ENCODE data around the gene GLCE. TPM values are rescaled to one million over a fixed set of nuclear protein-coding genes. Genes with fewer than 3 reads are reported as not detected.

GLCE gene
- total RNA-seq, 1 experiment from 2014 or later = 6.4 TPM

GRCh38 chr15:69280783-69281182, 120.3 kb downstream of the GLCE start:
- H3K9ac ChIP-seq (ENCODE audit: low read length) = no peak overlapping the region
- H3K27ac ChIP-seq (ENCODE audit: low read length) = no peak overlapping the region
- H3K4me1 ChIP-seq (ENCODE audit: low read length) = no peaks in the 10 kb centered on the region
- no peaks in the 10 kb centered on the region for H3K9me2 ChIP-seq (replicated peaks; ENCODE audit: insufficient read depth, low read length)
- no peak for DNase-seq
- H3K4me3 ChIP-seq (ENCODE audit: low read length) = no peak overlapping the region
- no peaks in the 10 kb centered on the region for H3K36me3 ChIP-seq (ENCODE audit: insufficient read depth, low read length)
- no peaks in the 10 kb centered on the region for H3K9me3 ChIP-seq (ENCODE audit: low read length)
- H3K4me2 ChIP-seq (ENCODE audit: low read depth, low read length, poor library complexity, severe bottlenecking) = no peak overlapping the region
- H4K20me1 ChIP-seq (ENCODE audit: insufficient read depth, low read depth, low read length) = no peaks in the 10 kb centered on the region
- H2AFZ ChIP-seq (ENCODE audit: low read length) = no peak overlapping the region
- H3K27me3 ChIP-seq (ENCODE audit: low read length) = no peaks in the 10 kb centered on the region
- H3K79me2 ChIP-seq (ENCODE audit: low read length) = no peaks in the 10 kb centered on the region

- no peaks in the 10 kb centered on the region for H3K9me2 ChIP-seq (replicated peaks; ENCODE audit: insufficient read depth, low read length)
- H3K79me2 ChIP-seq (ENCODE audit: low read length) = no peaks in the 10 kb centered on the region
- H3K27ac ChIP-seq (ENCODE audit: low read length) = no peak overlapping the region
- no peaks in the 10 kb centered on the region for H3K4me1 ChIP-seq (ENCODE audit: low read length)
- H3K4me3 ChIP-seq (ENCODE audit: low read length) = no peak overlapping the region
- H4K20me1 ChIP-seq (ENCODE audit: insufficient read depth, low read depth, low read length) = no peaks in the 10 kb centered on the region
- DNase-seq = no peak
- H3K9ac ChIP-seq (ENCODE audit: low read length) = no peak overlapping the region
- H3K4me2 ChIP-seq (ENCODE audit: low read depth, low read length, poor library complexity, severe bottlenecking) = no peak overlapping the region
- no peaks in the 10 kb centered on the region for H3K27me3 ChIP-seq (ENCODE audit: low read length)
- no peaks in the 10 kb centered on the region for H3K9me3 ChIP-seq (ENCODE audit: low read length)
- no peak overlapping the region for H2AFZ ChIP-seq (ENCODE audit: low read length)
- no peaks in the 10 kb centered on the region for H3K36me3 ChIP-seq (ENCODE audit: insufficient read depth, low read length)
Measured at GRCh38 chr15:69282104-69282743, 121.8 kb downstream of the GLCE start.

- no peak for DNase-seq
- Histone ChIP-seq H3K27me3 (ENCODE audit: low read length) (no peaks in the 10 kb centered on the region), H3K9me2 (replicated peaks; ENCODE audit: insufficient read depth, low read length) (no peaks in the 10 kb centered on the region), H3K79me2 (ENCODE audit: low read length) (no peaks in the 10 kb centered on the region), H3K9ac (ENCODE audit: low read length) (no peak overlapping the region), H3K36me3 (ENCODE audit: insufficient read depth, low read length) (no peaks in the 10 kb centered on the region), H3K4me2 (ENCODE audit: low read depth, low read length, poor library complexity, severe bottlenecking) (no peak overlapping the region), H3K4me3 (ENCODE audit: low read length) (no peak overlapping the region), H3K27ac (ENCODE audit: low read length) (no peak overlapping the region), H3K4me1 (ENCODE audit: low read length) (no peaks in the 10 kb centered on the region), H2AFZ (ENCODE audit: low read length) (no peak overlapping the region), H4K20me1 (ENCODE audit: insufficient read depth, low read depth, low read length) (no peaks in the 10 kb centered on the region), H3K9me3 (ENCODE audit: low read length) (no peaks in the 10 kb centered on the region)
Measured at GRCh38 chr15:69285834-69286233, 125.4 kb downstream of the GLCE start.

- no peak overlapping the region for H3K4me3 ChIP-seq (ENCODE audit: low read length)
- H3K9me3 ChIP-seq (ENCODE audit: low read length) = no peaks in the 10 kb centered on the region
- no peaks in the 10 kb centered on the region for H3K79me2 ChIP-seq (ENCODE audit: low read length)
- no peak overlapping the region for H3K4me2 ChIP-seq (ENCODE audit: low read depth, low read length, poor library complexity, severe bottlenecking)
- no peak for DNase-seq
- H3K27ac ChIP-seq (ENCODE audit: low read length) = no peak overlapping the region
- no peak overlapping the region for H2AFZ ChIP-seq (ENCODE audit: low read length)
- no peaks in the 10 kb centered on the region for H3K4me1 ChIP-seq (ENCODE audit: low read length)
- no peaks in the 10 kb centered on the region for H3K27me3 ChIP-seq (ENCODE audit: low read length)
- no peak overlapping the region for H3K9ac ChIP-seq (ENCODE audit: low read length)
- H3K9me2 ChIP-seq (replicated peaks; ENCODE audit: insufficient read depth, low read length) = no peaks in the 10 kb centered on the region
- H3K36me3 ChIP-seq (ENCODE audit: insufficient read depth, low read length) = no peaks in the 10 kb centered on the region
- H4K20me1 ChIP-seq (ENCODE audit: insufficient read depth, low read depth, low read length) = no peaks in the 10 kb centered on the region
Measured at GRCh38 chr15:69288011-69288410, 127.6 kb downstream of the GLCE start.

GRCh38 chr15:69288531-69289341, 128.3 kb downstream of the GLCE start:
- H3K36me3 ChIP-seq (ENCODE audit: insufficient read depth, low read length) = no peaks in the 10 kb centered on the region

GRCh38 chr15:69289342-69290146, 129.1 kb downstream of the GLCE start:
- H3K79me2 ChIP-seq (ENCODE audit: low read length) = no peaks in the 10 kb centered on the region

More at GRCh38 chr15:69288531-69289341, 128.3 kb downstream of the GLCE start:
- Histone ChIP-seq H3K4me3 (ENCODE audit: low read length) (no peak overlapping the region), H3K9me3 (ENCODE audit: low read length) (no peaks in the 10 kb centered on the region), H3K4me1 (ENCODE audit: low read length) (no peaks in the 10 kb centered on the region), H3K4me2 (ENCODE audit: low read depth, low read length, poor library complexity, severe bottlenecking) (no peak overlapping the region), H3K9me2 (replicated peaks; ENCODE audit: insufficient read depth, low read length) (no peaks in the 10 kb centered on the region), H4K20me1 (ENCODE audit: insufficient read depth, low read depth, low read length) (no peaks in the 10 kb centered on the region), H3K9ac (ENCODE audit: low read length) (no peak overlapping the region), H3K27me3 (ENCODE audit: low read length) (no peaks in the 10 kb centered on the region), H2AFZ (ENCODE audit: low read length) (no peak overlapping the region), H3K79me2 (ENCODE audit: low read length) (no peaks in the 10 kb centered on the region), H3K27ac (ENCODE audit: low read length) (no peak overlapping the region)
- DNase-seq = no peak

GRCh38 chr15:69290346-69291164, 130.1 kb downstream of the GLCE start:
- Histone ChIP-seq H3K36me3 (ENCODE audit: insufficient read depth, low read length) (no peaks in the 10 kb centered on the region), H3K9me3 (ENCODE audit: low read length) (no peaks in the 10 kb centered on the region), H3K4me1 (ENCODE audit: low read length) (no peaks in the 10 kb centered on the region), H3K4me2 (ENCODE audit: low read depth, low read length, poor library complexity, severe bottlenecking) (no peak overlapping the region), H3K9me2 (replicated peaks; ENCODE audit: insufficient read depth, low read length) (no peaks in the 10 kb centered on the region), H3K4me3 (ENCODE audit: low read length) (no peak overlapping the region), H3K9ac (ENCODE audit: low read length) (no peak overlapping the region), H3K27me3 (ENCODE audit: low read length) (no peaks in the 10 kb centered on the region), H4K20me1 (ENCODE audit: insufficient read depth, low read depth, low read length) (no peaks in the 10 kb centered on the region), H2AFZ (ENCODE audit: low read length) (no peak overlapping the region), H3K79me2 (ENCODE audit: low read length) (no peaks in the 10 kb centered on the region), H3K27ac (ENCODE audit: low read length) (no peak overlapping the region)
- no peak for DNase-seq

More at GRCh38 chr15:69289342-69290146, 129.1 kb downstream of the GLCE start:
- Histone ChIP-seq H3K4me1 (ENCODE audit: low read length) (no peaks in the 10 kb centered on the region), H3K4me3 (ENCODE audit: low read length) (no peak overlapping the region), H3K9me3 (ENCODE audit: low read length) (no peaks in the 10 kb centered on the region), H3K9me2 (replicated peaks; ENCODE audit: insufficient read depth, low read length) (no peaks in the 10 kb centered on the region), H3K27me3 (ENCODE audit: low read length) (no peaks in the 10 kb centered on the region), H4K20me1 (ENCODE audit: insufficient read depth, low read depth, low read length) (no peaks in the 10 kb centered on the region), H2AFZ (ENCODE audit: low read length) (no peak overlapping the region), H3K4me2 (ENCODE audit: low read depth, low read length, poor library complexity, severe bottlenecking) (no peak overlapping the region), H3K9ac (ENCODE audit: low read length) (no peak overlapping the region), H3K36me3 (ENCODE audit: insufficient read depth, low read length) (no peaks in the 10 kb centered on the region), H3K27ac (ENCODE audit: low read length) (no peak overlapping the region)
- no peak for DNase-seq

Data from Karpas-422 (cell line).